Spleen (tissue), 11 donors: ENCODE data around the gene MCC. TPM values are rescaled to one million over a fixed set of nuclear protein-coding genes. Genes with fewer than 3 reads are reported as not detected.

Experiments used
- DNase-seq: peaks from one replicate; pipeline ENCODE4 v3.0.0-alpha.2; 2020
- H3K27ac ChIP-seq, 8 donors: fragments of 200-600 bp; sonication (generic) in 7 of 8; 1 replicate in 4 of 8; 2 replicates in 4 of 8; pipeline versions ENCODE4 v1.5.0 to v1.8.0; 2016 to 2021; ENCODE audit warnings: inconsistent platforms in 4 of 8, mild to moderate bottlenecking in 4 of 8, moderate library complexity in 1 of 8
- H3K27me3 ChIP-seq, 7 donors: fragments of 200-600 bp; sonication (generic) in 6 of 7; replicated peaks in 1 of 7; 1 replicate in 4 of 7; 2 replicates in 3 of 7; pipeline versions ENCODE4 v1.5.0 to v1.8.0; 2016 to 2021; ENCODE audit warnings: inconsistent platforms in 3 of 7, mild to moderate bottlenecking in 1 of 7
- H3K36me3 ChIP-seq, 6 donors: fragments of 200-600 bp; sonication (generic) in 5 of 6; 1 replicate in 4 of 6; 2 replicates in 2 of 6; pipeline versions ENCODE4 v1.5.0 to v1.8.0; 2016 to 2021; ENCODE audit warnings: inconsistent platforms in 2 of 6
- H3K4me1 ChIP-seq, 6 donors: fragments of 200-600 bp; sonication (generic) in 5 of 6; 1 replicate in 3 of 6; 2 replicates in 3 of 6; pipeline versions ENCODE4 v1.5.0 to v1.8.0; 2016 to 2021; ENCODE audit warnings: inconsistent platforms in 3 of 6
- H3K4me3 ChIP-seq, 8 donors: fragments of 200-600 bp; sonication (generic) in 7 of 8; 1 replicate in 4 of 8; 2 replicates in 4 of 8; pipeline versions ENCODE4 v1.5.0 to v1.8.0; 2016 to 2021; ENCODE audit warnings: inconsistent platforms in 4 of 8, mild to moderate bottlenecking in 4 of 8, moderate library complexity in 2 of 8
- H3K9me3 ChIP-seq, 8 donors: fragments of 200-600 bp; sonication (generic) in 7 of 8; 1 replicate in 4 of 8; 2 replicates in 4 of 8; pipeline versions ENCODE4 v1.5.0 to v1.8.0; 2016 to 2021; ENCODE audit warnings: inconsistent platforms in 4 of 8
- POLR2A ChIP-seq, 3 donors: fragments of 450-650 bp; IDR thresholded peaks; one replicate each; pipeline ENCODE4 v1.5.1; 2017; ENCODE audit warnings: antibody characterized with exemption in 3 of 3, mild to moderate bottlenecking in 1 of 3
- POLR2AphosphoS5 ChIP-seq, 3 donors: sonication (generic); formaldehyde crosslinking; IDR thresholded peaks; one replicate each; pipeline ENCODE4 v1.5.1; 2017; ENCODE audit warnings: antibody characterized with exemption in 3 of 3
- WGBS, 5 donors: extraction: QIAGEN DNeasy Blood & Tissue Kit in 3 of 5; methylation state at CpG; one replicate each; pipeline versions ENCODE4 v1.1.5 to v1.1.7; 2013 to 2018; 5-methylcytosine and 5-hydroxymethylcytosine counted together
- intact Hi-C: fragments of 100-400 bp; cut with DNase I; formaldehyde crosslinking; loops from one replicate; pipeline ENCODE4 v1.15.0; 2023; ENCODE audit warnings: low total_unique reads
- polyA plus RNA-seq, 3 donors: library from polyadenylated mRNA; stranded (reverse); fragments of 200-250 nt; gene quantifications; one replicate each; pipeline ENCODE4 v1.2.1, GENCODE V29; 2013
- total RNA-seq, 7 donors: library from RNA; depleted of rRNA in 3 of 7; stranded (reverse); fragments of >200 nt in 3 of 7; fragmentation: NEBNext Ultra II Directional in 4 of 7; extraction: Animal tissue kit (Norgen Biotek cat#: 25700) in 4 of 7; gene quantifications; one replicate each; pipeline versions ENCODE4 v1.1.0 to v1.2.1, GENCODE V29; 2016 to 2021
- TF ChIP-seq, protein P1 (sequence below), 11 experiments: fragments of 200-600 bp in 7 of 11; fragments of 450-650 bp in 4 of 11; sonication (generic) in 4 of 11; IDR thresholded peaks in 8 of 11; conservative IDR thresholded peaks in 3 of 11; 1 replicate in 7 of 11; 2 replicates in 4 of 11; pipeline versions ENCODE4 v1.4.0 to v1.8.0; 2016 to 2021; ENCODE audit warnings: antibody characterized with exemption in 11 of 11, inconsistent platforms in 4 of 11, mild to moderate bottlenecking in 1 of 11
- donor health status: healthy with polysubstance abuse.
- donor health status: DM: no; HTN: no; CAD: no; lungs with moderate emphysema.
- donor health status: DM: no; HTN: no; CAD: no.
- donor health status: Bipolar disorder and iron deficiency.
- donor health status: healthy.
- donor health status: DM: no; HTN: no; CAD: no.
- donor health status: DM: yes; HTN: yes; CAD: no.

Gene MCC
- total and polyA plus RNA-seq, 10 donors: 1.3 to 32.8 (median 15.8) TPM

DNA sequence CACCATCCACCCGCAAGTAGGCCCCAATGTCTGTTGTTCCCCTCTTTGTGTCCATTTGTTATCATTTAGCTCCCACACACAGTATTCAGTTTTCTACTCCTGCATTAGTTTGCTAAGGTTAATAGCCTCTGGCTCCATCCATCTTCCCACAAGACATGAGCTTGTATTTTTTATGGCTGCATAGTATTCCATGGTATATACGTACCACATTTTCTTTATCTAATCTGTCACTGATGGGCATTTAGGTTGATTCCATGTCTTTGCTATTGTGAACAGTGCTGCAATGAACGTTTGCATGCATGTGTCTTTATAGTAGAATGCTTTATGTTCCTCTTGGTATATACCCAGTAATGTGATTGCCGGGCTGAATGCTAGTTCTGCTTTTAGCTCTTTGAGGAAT lies 361.2 kb downstream of the MCC start:
- Histone ChIP-seq H3K4me1 (no peaks in the 10 kb centered on the region), H3K27ac (no peak overlapping the region), H3K27me3 (no peaks in the 10 kb centered on the region), H3K9me3 (peaks cover 0 to 7% (median 0%) of the 10 kb centered on the region in 8 donors), H3K4me3 (no peak overlapping the region), H3K36me3 (no peaks in the 10 kb centered on the region)
- TF ChIP-seq POLR2A (IDR thresholded peaks at IDR 0.05) (no peak), POLR2AphosphoS5 (IDR thresholded peaks at IDR 0.05) (no peak)
- TF ChIP-seq, protein P1, sequence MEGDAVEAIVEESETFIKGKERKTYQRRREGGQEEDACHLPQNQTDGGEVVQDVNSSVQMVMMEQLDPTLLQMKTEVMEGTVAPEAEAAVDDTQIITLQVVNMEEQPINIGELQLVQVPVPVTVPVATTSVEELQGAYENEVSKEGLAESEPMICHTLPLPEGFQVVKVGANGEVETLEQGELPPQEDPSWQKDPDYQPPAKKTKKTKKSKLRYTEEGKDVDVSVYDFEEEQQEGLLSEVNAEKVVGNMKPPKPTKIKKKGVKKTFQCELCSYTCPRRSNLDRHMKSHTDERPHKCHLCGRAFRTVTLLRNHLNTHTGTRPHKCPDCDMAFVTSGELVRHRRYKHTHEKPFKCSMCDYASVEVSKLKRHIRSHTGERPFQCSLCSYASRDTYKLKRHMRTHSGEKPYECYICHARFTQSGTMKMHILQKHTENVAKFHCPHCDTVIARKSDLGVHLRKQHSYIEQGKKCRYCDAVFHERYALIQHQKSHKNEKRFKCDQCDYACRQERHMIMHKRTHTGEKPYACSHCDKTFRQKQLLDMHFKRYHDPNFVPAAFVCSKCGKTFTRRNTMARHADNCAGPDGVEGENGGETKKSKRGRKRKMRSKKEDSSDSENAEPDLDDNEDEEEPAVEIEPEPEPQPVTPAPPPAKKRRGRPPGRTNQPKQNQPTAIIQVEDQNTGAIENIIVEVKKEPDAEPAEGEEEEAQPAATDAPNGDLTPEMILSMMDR (IDR thresholded peaks at IDR 0.05 in 8 of 11, conservative IDR thresholded peaks at IDR 0.05 in 3 of 11): no peak
- WGBS, 5 donors: 64 to 70% (median 68%) methylated on average over 4 of the region's 4 CpGs
- no peak for DNase-seq
- intact Hi-C loops: no loop called here

DNA sequence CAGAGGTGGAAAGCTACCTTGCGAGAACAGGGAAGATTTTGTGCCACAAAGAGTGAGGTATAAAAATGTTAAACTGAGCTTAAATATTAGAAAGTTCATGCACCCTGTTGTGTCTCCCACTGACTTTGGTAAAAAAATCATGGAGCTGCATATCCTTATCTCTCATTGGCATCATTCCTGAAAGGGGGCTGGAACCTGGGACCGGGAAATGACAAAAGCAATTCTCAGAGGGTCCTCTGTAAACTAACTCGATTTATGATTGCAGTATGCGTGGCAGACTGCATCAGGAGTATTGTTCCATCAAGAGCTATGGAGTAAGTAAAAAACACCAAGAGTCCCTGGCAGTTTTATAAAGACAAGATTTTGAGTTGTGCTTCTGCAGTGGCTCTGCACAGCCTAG lies 362.9 kb downstream of the MCC start:
- Histone ChIP-seq H3K9me3 (peaks cover 0 to 7% (median 0%) of the 10 kb centered on the region in 8 donors), H3K4me3 (no peak overlapping the region), H3K4me1 (no peaks in the 10 kb centered on the region), H3K27ac (no peak overlapping the region), H3K36me3 (no peaks in the 10 kb centered on the region), H3K27me3 (no peaks in the 10 kb centered on the region)
- WGBS, 5 donors: 73 to 78% (median 76%) methylated on average over 4 of the region's 4 CpGs
- TF ChIP-seq, protein P1 (IDR thresholded peaks at IDR 0.05 in 8 of 11, conservative IDR thresholded peaks at IDR 0.05 in 3 of 11): no peak
- TF ChIP-seq POLR2AphosphoS5 (IDR thresholded peaks at IDR 0.05): no peak
- no peak for TF ChIP-seq POLR2A (IDR thresholded peaks at IDR 0.05)
- DNase-seq: no peak
- intact Hi-C loops: no loop called here

DNA sequence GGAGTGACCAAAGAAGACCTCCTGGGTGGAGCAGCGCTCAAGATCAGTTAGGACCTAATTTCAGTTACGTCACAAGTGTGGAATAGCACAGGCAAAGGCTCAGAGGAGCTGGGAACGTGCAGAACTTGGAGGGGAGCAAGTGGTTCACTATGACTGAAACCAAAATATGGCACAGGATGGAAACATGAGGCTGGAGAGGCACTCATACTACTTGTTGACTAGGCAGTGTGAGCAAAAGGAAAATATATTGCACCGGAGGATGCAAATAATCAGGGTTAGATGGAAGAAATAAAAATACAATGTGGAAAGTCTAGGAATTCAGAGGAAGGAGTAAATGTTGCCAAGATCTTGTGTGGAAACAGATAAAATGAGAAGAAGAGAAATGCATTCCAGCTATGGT lies 363.3 kb downstream of the MCC start:
- no peak for TF ChIP-seq POLR2AphosphoS5 (IDR thresholded peaks at IDR 0.05)
- no peak overlapping the region for H3K4me3 ChIP-seq
- no peaks in the 10 kb centered on the region for H3K36me3 ChIP-seq
- intact Hi-C loops: no loop called here
- WGBS, 5 donors: 85 to 94% (median 92%) methylated on average over 4 of the region's 4 CpGs
- DNase-seq: no peak
- no peaks in the 10 kb centered on the region for H3K27me3 ChIP-seq
- H3K27ac ChIP-seq: no peak overlapping the region
- peaks cover 0 to 7% (median 0%) of the 10 kb centered on the region in 8 donors for H3K9me3 ChIP-seq
- no peaks in the 10 kb centered on the region for H3K4me1 ChIP-seq

DNA sequence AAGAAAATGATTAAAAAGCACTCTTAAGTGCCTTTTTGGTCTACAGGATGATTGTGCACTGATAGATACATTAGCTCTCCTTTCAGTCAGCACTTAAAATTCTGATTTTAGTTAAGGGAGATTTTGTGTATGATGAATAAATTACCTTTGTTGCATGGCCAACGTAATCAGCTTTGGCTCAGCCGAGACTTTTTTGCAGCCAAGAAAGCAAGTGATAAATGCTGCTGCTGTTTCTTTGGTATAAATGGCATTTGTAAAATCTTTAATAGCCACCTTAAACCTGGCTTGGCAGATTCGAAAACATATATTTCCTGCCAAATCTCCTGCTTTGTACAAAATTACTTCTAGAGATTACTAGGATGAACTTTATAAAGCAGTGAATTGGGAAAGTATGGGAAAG lies 364.0 kb downstream of the MCC start:
- 72 to 90% (median 82%) methylated on average over 3 of the region's 3 CpGs for WGBS, 5 donors
- Histone ChIP-seq H3K27me3 (no peaks in the 10 kb centered on the region), H3K9me3 (peaks cover 0 to 7% (median 0%) of the 10 kb centered on the region in 8 donors), H3K4me3 (no peak overlapping the region), H3K36me3 (no peaks in the 10 kb centered on the region), H3K27ac (no peak overlapping the region), H3K4me1 (peaks cover 0 to 6% (median under 1%) of the 10 kb centered on the region in 6 donors)
- intact Hi-C loops: no loop called here
- DNase-seq: no peak
- TF ChIP-seq POLR2A (IDR thresholded peaks at IDR 0.05): no peak
- TF ChIP-seq, protein P1 (IDR thresholded peaks at IDR 0.05 in 8 of 11, conservative IDR thresholded peaks at IDR 0.05 in 3 of 11): no peak
- no peak for TF ChIP-seq POLR2AphosphoS5 (IDR thresholded peaks at IDR 0.05)

DNA sequence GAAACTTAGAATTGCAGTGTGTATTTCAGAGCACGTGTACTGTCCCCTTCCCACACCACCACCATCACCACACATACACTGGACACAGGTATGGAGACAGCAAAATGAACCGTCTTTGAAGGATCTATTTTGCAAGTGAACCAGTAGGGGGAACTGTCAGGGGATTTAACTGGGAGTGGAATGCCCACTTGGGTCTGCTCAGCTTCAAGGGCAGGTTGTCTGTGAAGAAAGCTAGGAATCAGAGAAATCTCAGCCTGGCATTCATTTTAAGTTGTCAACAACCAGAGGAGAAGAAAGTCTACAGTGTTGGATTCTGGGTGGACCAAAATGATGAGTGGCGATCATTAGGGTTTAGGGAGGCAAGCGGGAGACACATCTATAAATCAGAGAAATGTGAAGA lies 364.6 kb downstream of the MCC start:
- no peaks in the 10 kb centered on the region for H3K36me3 ChIP-seq
- no peak for DNase-seq
- no peak overlapping the region for H3K4me3 ChIP-seq
- H3K4me1 ChIP-seq: peaks cover 0 to 10% (median 4%) of the 10 kb centered on the region in 6 donors
- peaks cover 0 to 7% (median 0%) of the 10 kb centered on the region in 8 donors for H3K9me3 ChIP-seq
- H3K27ac ChIP-seq: no peak overlapping the region
- H3K27me3 ChIP-seq: no peaks in the 10 kb centered on the region
- TF ChIP-seq POLR2A (IDR thresholded peaks at IDR 0.05) (no peak), POLR2AphosphoS5 (IDR thresholded peaks at IDR 0.05) (no peak)
- TF ChIP-seq, protein P1 (IDR thresholded peaks at IDR 0.05 in 8 of 11, conservative IDR thresholded peaks at IDR 0.05 in 3 of 11): no peak
- WGBS, 5 donors: 79 to 84% (median 82%) methylated on average over 4 of the region's 4 CpGs
- intact Hi-C loops: no loop called here
